Activated B cell treated with CpG ODN at 0.5 μM for 24 hours (primary cell): ENCODE results near the gene HS6ST1. TPM values are rescaled to one million over a fixed set of nuclear protein-coding genes. Genes with fewer than 3 reads are reported as not detected.

Experiments used
- ATAC-seq: fragments of 200-7000 bp; cut with Tn5 transposase; one replicate; pipeline ENCODE4 v1.10.0; 2021; ENCODE audit warnings: low read depth, mild to moderate bottlenecking, moderate library complexity
- CTCF ChIA-PET: fragments of 350-600 bp; sonication (Branson Sonifier 250); formaldehyde crosslinking; loops from one replicate; lab custom pipeline; 2021; ENCODE audit warnings: antibody characterized with exemption; lab: Charles Lee
- POLR2A ChIA-PET: fragments of 350-600 bp; sonication (Branson Sonifier 250); formaldehyde crosslinking; loops from one replicate; lab custom pipeline; 2021; ENCODE audit warnings: antibody characterized with exemption; lab: Charles Lee
- DNase-seq: peaks from one replicate; pipeline ENCODE4 v3.0.0; 2022
- H3K27ac Mint-ChIP-seq: one replicate; pipeline ENCODE4 v1.8.0; 2020; ENCODE audit warnings: mixed read lengths
- H3K27me3 Mint-ChIP-seq: one replicate; pipeline ENCODE4 v1.8.0; 2021; ENCODE audit warnings: mixed read lengths
- H3K36me3 Mint-ChIP-seq: one replicate; pipeline ENCODE4 v1.8.0; 2021; ENCODE audit warnings: low read depth, mixed read lengths
- H3K4me1 Mint-ChIP-seq: one replicate; pipeline ENCODE4 v1.8.0; 2021; ENCODE audit warnings: mixed read lengths
- H3K4me3 Mint-ChIP-seq: one replicate; pipeline ENCODE4 v1.8.0; 2020; ENCODE audit warnings: mild to moderate bottlenecking, mixed read lengths
- H3K9me3 Mint-ChIP-seq: one replicate; pipeline ENCODE4 v1.8.0; 2020; ENCODE audit warnings: mixed read lengths
- intact Hi-C: fragments of 100-400 bp; cut with micrococcal nuclease; formaldehyde crosslinking; loops from one replicate; pipeline ENCODE4 v1.15.1; 2024
- total RNA-seq: library from RNA; stranded (reverse); gene quantifications from 2 replicates; pipeline ENCODE4 v1.2.3, GENCODE V29; 2022
- TF ChIP-seq, protein P1 (sequence below): fragments of 200-600 bp; IDR thresholded peaks from one replicate; pipeline ENCODE4 v1.8.0; 2022; ENCODE audit warnings: antibody characterized with exemption, mild to moderate bottlenecking

Gene HS6ST1
- total RNA-seq, 1 donor from 2014 or later: 16.9 TPM

DNA sequence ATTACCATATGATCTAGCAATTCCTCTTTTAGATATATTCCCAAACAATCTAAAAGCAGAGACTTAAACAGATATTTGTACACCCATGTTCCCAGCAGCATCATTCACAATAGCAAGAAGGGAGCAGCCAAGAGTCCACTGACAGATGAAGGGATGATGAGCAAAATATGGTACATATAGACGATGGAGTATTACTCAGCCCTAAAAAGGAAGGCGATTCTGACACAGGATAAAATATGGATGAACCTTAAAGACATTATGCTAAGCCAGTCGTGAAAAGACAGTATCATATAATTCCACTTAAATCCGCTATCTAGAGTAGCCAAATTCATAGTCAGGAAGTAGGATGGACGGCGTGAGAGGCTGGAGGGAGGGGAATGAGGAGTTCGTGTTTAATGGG is 20.4 kb downstream of the HS6ST1 start:
- intact Hi-C loops: no loop called here
- H3K36me3 Mint-ChIP-seq: peaks cover 4% of the 10 kb centered on the region
- H3K4me1 Mint-ChIP-seq: peaks cover 17% of the 10 kb centered on the region
- H3K27me3 Mint-ChIP-seq: no peaks in the 10 kb centered on the region
- ATAC-seq (no peak), DNase-seq (no peak)
- TF ChIP-seq, protein P1, sequence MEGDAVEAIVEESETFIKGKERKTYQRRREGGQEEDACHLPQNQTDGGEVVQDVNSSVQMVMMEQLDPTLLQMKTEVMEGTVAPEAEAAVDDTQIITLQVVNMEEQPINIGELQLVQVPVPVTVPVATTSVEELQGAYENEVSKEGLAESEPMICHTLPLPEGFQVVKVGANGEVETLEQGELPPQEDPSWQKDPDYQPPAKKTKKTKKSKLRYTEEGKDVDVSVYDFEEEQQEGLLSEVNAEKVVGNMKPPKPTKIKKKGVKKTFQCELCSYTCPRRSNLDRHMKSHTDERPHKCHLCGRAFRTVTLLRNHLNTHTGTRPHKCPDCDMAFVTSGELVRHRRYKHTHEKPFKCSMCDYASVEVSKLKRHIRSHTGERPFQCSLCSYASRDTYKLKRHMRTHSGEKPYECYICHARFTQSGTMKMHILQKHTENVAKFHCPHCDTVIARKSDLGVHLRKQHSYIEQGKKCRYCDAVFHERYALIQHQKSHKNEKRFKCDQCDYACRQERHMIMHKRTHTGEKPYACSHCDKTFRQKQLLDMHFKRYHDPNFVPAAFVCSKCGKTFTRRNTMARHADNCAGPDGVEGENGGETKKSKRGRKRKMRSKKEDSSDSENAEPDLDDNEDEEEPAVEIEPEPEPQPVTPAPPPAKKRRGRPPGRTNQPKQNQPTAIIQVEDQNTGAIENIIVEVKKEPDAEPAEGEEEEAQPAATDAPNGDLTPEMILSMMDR: no peak
- H3K9me3 Mint-ChIP-seq: peaks cover 4% of the 10 kb centered on the region
- ChIA-PET POLR2A (no interaction called here), CTCF (no interaction called here)
- no peak overlapping the region for H3K27ac Mint-ChIP-seq
- H3K4me3 Mint-ChIP-seq: no peak overlapping the region

DNA sequence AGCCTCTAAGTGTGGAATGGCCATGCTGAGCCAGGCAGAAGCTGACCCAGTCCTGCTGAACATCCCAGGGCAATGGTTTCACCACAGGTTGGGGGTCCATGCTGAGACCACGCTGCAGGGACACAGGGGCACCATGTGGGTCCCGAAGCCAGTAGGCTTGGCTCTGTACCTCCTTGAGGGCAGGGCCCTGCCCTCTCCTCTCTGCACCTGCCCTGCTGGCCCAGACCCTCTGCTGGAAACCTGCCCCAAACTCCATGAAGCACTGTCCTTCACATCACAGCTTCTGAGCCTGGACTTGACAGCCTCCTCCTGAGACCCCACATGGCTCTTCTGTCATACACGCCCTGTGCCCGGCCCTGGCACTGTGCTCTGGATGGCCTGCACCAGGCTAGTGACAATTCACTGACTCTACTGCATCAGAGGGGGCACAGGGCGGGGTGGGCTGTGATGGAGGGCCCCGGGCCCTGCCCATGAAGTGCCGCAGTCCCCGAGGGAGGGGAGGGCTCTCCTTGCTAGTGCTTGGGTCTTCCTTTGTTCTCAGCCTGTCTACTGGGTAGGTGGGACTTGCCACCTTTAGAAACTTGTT is 24.7 kb downstream of the HS6ST1 start:
- peaks cover 11% of the 10 kb centered on the region for H3K36me3 Mint-ChIP-seq
- CTCF ChIA-PET: no interaction called here
- POLR2A ChIA-PET: no interaction called here

DNA sequence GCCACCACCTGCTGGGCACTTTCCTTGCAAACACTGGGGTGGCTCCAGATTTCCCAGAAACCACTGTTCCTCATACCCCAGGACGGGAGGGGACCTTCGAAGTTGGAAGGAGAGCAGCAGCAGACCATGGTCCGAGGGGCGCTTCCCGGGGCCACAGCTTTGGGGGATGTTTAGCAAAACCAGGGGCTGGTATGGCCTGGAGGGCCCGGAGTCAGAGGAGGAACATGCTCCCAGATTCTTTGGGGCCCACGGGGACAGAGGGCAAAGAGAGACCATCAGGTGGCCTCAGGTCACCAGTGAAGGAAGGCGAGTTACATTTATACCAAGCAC is 25.3 kb downstream of the HS6ST1 start:
- DNase-seq (no peak), ATAC-seq (no peak)
- Mint-ChIP-seq H3K4me1 (peaks cover 31% of the 10 kb centered on the region), H3K27me3 (no peaks in the 10 kb centered on the region), H3K36me3 (peaks cover 13% of the 10 kb centered on the region), H3K4me3 (no peak overlapping the region), H3K9me3 (peaks cover 2% of the 10 kb centered on the region), H3K27ac (no peak overlapping the region)
- ChIA-PET CTCF (no interaction called here), POLR2A (no interaction called here)
- TF ChIP-seq, protein P1: no peak
- intact Hi-C loops: no loop called here

More for the DNA sequence above, 24.7 kb downstream of the HS6ST1 start:
- no peak for ATAC-seq
- H3K27me3 Mint-ChIP-seq: no peaks in the 10 kb centered on the region
- peaks cover 31% of the 10 kb centered on the region for H3K4me1 Mint-ChIP-seq
- TF ChIP-seq, protein P1: no peak
- DNase-seq: no peak
- H3K9me3 Mint-ChIP-seq: peaks cover 4% of the 10 kb centered on the region
- no peak overlapping the region for H3K27ac Mint-ChIP-seq
- no peak overlapping the region for H3K4me3 Mint-ChIP-seq
- intact Hi-C loops: no loop called here

DNA sequence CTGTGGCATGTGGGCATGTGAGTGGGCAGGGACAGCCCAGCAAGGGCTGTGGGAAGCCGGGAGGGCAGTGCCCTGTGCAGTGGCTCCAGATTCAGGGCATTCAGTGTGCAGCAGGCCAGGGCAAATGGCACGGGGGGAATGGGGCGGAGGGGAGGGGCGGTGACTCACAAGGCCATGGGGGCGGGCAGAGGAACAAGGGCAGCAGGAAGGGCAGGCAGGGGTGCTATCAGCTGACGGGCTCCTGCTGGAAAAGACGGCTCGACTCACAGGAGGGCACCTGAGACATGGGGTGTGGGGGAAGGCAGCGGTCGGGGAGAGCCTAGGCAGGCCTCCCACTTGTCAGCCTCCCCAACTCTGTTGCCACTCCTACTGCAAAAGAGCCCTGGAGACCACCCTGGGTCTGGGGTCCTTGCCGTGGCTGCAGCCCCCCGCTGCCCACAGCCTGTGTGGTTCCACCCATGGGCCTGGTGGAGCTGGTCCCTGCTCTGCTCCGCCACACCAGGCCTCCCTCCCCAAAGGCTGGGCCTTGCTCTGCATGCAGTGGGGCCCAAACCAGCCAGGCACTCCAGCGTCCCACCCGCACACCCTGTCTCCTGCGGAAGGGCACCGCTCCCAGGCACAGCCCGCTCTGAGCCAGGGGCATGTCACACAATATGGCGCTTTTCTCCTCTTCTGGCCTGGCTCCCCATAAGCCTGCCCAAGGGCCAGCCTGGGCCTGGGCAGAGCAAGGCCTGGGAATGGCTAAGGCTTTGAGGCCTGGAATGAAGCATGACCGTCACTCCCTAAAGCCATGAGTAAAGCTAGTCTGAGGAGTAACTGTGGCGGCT is 25.9 kb downstream of the HS6ST1 start:
- ChIA-PET POLR2A (no interaction called here), CTCF (no interaction called here)
- peaks cover 13% of the 10 kb centered on the region for H3K36me3 Mint-ChIP-seq
- H3K9me3 Mint-ChIP-seq: no peaks in the 10 kb centered on the region
- H3K27ac Mint-ChIP-seq: no peak overlapping the region
- no peak overlapping the region for H3K4me3 Mint-ChIP-seq
- DNase-seq: no peak
- H3K27me3 Mint-ChIP-seq: no peaks in the 10 kb centered on the region
- TF ChIP-seq, protein P1: no peak
- ATAC-seq: no peak
- peaks cover 31% of the 10 kb centered on the region for H3K4me1 Mint-ChIP-seq
- intact Hi-C loops: no loop called here

DNA sequence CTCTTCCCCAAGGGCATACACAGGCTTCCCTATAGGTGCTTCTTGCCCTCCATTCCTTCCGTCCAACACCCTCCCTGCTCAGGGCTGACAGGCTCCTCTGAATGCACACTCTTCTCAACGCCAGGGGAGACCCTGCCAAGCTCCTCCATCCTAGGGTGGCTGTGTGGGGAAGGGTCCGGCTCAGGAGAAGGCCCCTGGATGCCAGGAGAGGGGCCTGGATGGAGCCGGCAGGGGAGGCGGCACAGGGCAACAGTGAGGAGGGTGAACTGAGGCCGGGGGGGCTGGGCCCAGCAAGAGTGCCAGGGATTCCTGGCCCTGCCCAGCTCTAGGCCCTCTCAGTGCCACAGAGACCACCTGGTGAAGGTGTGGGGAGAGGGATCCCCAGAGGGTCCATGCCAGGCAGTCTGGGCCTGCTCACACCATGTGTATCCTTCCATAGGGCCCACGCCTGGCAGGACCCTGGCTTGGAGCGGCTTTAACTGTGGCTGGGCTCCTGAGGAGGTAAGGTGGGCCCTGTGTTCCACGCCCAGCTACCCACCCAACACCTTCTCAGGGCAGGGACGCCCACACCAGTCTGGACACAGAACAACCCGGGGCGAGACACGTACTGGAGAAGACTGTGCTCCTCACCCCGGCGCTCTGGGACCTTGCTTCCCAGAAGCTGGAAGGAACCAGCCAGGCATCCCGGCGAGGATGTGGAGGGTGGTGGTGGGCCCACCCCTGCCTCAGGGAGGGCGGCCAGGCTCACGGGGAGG is 26.6 kb downstream of the HS6ST1 start:
- no peaks in the 10 kb centered on the region for H3K27me3 Mint-ChIP-seq
- no peak overlapping the region for H3K4me3 Mint-ChIP-seq
- peaks cover 13% of the 10 kb centered on the region for H3K36me3 Mint-ChIP-seq
- H3K27ac Mint-ChIP-seq: no peak overlapping the region
- ChIA-PET CTCF (no interaction called here), POLR2A (no interaction called here)
- DNase-seq (no peak), ATAC-seq (no peak)
- H3K9me3 Mint-ChIP-seq: no peaks in the 10 kb centered on the region
- intact Hi-C loops: loop anchor here (1.0 kb wide), 1 partner anchor 25 kb away; no protein-coding TSS in a partner anchor
- TF ChIP-seq, protein P1: no peak
- H3K4me1 Mint-ChIP-seq: peaks cover 30% of the 10 kb centered on the region
